A673 (cell line): ENCODE data around the gene MACROD1.

Experiments used
- EZH2 ChIP-seq: fragments of 200-600 bp; sonication (generic); IDR thresholded peaks from 2 replicates; pipeline ENCODE4 v1.6.1; 2017; ENCODE audit warnings: borderline replicate concordance, low read depth, mild to moderate bottlenecking, mixed read lengths, antibody characterized with exemption, low read length; ENCODE audit not compliant: poor library complexity, severe bottlenecking
- TF ChIP-seq, protein P1 (sequence below): fragments of 300-800, 200-600 bp; sonication (generic); conservative IDR thresholded peaks from 2 replicates; pipeline ENCODE4 v1.5.1; 2017; ENCODE audit warnings: low read depth, mild to moderate bottlenecking, antibody characterized with exemption, low read length, moderate library complexity, mixed read lengths

GRCh38 chr11:64134963-64135362 lies 30.9 kb downstream of the MACROD1 start:
- TF ChIP-seq, protein P1, sequence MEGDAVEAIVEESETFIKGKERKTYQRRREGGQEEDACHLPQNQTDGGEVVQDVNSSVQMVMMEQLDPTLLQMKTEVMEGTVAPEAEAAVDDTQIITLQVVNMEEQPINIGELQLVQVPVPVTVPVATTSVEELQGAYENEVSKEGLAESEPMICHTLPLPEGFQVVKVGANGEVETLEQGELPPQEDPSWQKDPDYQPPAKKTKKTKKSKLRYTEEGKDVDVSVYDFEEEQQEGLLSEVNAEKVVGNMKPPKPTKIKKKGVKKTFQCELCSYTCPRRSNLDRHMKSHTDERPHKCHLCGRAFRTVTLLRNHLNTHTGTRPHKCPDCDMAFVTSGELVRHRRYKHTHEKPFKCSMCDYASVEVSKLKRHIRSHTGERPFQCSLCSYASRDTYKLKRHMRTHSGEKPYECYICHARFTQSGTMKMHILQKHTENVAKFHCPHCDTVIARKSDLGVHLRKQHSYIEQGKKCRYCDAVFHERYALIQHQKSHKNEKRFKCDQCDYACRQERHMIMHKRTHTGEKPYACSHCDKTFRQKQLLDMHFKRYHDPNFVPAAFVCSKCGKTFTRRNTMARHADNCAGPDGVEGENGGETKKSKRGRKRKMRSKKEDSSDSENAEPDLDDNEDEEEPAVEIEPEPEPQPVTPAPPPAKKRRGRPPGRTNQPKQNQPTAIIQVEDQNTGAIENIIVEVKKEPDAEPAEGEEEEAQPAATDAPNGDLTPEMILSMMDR, result no peak
- TF ChIP-seq EZH2, result no peak
